Measurements from ENCODE around the gene ZW10. TPM values are rescaled to one million over a fixed set of nuclear protein-coding genes. Genes with fewer than 3 reads are reported as not detected.

Gene ZW10, protein sequence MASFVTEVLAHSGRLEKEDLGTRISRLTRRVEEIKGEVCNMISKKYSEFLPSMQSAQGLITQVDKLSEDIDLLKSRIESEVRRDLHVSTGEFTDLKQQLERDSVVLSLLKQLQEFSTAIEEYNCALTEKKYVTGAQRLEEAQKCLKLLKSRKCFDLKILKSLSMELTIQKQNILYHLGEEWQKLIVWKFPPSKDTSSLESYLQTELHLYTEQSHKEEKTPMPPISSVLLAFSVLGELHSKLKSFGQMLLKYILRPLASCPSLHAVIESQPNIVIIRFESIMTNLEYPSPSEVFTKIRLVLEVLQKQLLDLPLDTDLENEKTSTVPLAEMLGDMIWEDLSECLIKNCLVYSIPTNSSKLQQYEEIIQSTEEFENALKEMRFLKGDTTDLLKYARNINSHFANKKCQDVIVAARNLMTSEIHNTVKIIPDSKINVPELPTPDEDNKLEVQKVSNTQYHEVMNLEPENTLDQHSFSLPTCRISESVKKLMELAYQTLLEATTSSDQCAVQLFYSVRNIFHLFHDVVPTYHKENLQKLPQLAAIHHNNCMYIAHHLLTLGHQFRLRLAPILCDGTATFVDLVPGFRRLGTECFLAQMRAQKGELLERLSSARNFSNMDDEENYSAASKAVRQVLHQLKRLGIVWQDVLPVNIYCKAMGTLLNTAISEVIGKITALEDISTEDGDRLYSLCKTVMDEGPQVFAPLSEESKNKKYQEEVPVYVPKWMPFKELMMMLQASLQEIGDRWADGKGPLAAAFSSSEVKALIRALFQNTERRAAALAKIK
- total RNA-seq = 18.3 and 21.4 TPM in 2 replicates

DNA sequence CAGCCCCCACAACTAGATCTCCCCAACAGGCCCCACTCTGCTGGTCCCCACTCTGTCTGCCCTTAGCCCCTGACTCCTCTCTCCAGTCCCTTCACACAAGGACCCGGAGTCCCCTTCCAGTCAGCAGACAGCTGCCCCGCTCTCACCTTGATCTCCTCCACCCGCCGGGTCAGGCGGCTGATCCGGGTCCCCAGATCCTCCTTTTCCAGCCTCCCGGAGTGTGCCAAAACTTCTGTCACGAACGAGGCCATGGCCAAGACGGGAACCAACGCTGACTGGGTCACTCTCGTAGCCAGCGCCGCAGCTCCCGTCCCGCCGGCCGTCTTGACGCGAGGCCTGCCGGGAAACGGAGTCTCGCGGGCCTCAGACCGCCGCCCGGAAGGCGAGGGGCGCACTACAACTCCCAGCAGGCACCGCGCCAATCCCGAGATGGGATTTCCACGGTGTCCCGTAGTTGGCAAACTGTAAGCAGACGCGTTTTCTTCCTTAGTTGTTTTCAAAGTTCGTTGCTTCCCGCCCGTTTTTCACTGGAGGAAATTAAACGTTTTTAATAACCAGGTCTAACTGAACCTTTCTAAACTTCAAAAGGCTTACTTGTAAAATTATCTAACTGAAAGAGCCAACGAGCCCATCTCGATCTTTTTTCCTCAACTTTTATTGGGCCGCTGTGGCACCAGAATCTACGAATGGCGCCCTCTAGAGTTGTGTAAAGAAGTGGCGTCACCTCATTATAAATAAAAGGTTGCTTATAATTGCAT, at the start of gene ZW10:
ZW10 (minus strand) TSS at position 277 of the 758 bp plus-strand sequence; CDS start at position 251, 26 bp downstream.

DNA sequence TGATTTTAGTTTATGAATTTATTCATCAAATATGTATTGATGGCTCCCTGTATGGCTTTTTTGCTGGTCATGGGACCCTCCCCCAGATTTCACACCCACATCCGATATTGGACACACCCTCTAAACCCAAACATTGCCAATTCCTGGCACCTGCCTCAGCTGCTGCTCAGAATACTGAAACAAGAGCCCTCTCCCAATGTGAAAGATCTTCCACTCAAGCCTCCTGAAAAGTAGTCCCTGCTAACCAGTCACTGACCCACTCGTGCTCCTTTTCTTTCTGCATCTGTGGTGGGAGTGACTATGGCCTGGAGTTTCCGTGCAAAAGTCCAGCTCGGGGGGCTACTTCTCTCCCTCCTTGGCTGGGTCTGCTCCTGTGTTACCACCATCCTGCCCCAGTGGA, 6.0 kb upstream of the ZW10 start, which contains the start of gene CLDN25:
CLDN25 (plus strand) TSS at position 301 of the 400 bp plus-strand sequence; CDS start at position 301, 0 bp downstream.

DNA sequence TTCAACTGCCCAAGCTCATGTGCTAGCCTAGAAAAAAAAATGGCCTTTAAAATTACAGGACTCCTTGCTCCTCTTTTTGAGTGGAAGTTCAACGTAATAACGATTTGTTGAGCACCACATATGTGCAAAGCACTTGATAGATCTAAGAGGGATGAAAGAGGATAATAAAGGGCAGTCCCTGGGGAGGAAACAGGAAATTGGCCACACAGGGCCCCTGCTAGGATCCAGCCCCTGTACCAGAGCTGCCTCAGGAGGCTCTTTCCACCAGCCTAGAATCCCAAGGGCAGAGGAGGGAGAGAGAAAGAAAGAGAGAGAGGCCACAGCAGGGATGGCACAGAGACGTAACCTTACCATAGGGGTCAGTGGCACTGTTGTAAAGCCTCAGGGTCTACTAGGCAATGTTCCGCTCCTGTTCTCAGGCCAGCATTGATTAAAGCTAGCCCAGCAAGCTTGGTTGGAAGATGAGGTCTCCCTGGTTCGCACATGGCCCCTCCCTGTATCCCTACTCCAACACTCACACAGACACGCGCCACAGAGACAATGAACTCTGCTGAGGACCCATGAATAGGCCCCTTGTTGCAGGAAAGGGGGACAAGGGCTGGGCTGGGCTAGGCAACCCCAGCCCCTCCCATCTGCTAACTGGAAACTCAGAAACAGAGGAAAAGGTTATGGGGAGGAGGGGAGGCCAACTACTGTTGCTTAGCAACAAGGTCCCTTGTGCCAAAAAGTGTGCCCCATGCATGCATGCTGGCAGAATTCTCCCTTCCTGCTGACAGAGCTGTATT, 67.4 kb downstream of the ZW10 start, which contains the start of gene TMPRSS5:
TMPRSS5 (minus strand) TSS at position 438 of the 785 bp plus-strand sequence; CDS start at position 354, 84 bp downstream.

Small RNAs within 50 kb of the gene (small RNA-seq; reads per million reads assigned to genes)
- gene LRRC37A13P (not detected), gene RPS29P19 (not detected)

Other genes with a start within 250 kb of the ZW10 start
- gene TMPRSS5, start 67.4 kb downstream of the ZW10 start, total RNA-seq = 0.24 and 0.32 TPM in 2 replicates
- not detected in 2 replicates for gene CLDN25, start 6.1 kb upstream of the ZW10 start, total RNA-seq
- 23.6 and 33.6 TPM in 2 replicates for gene USP28, start 101.9 kb upstream of the ZW10 start, total RNA-seq
- gene HTR3B, start 131.1 kb upstream of the ZW10 start, total RNA-seq = not detected in 2 replicates
- gene HTR3A, start 201.4 kb upstream of the ZW10 start, total RNA-seq = not detected in 2 replicates